Heart right ventricle (tissue), 16 donors: ENCODE measurements around the gene UNKL. TPM values are rescaled to one million over a fixed set of nuclear protein-coding genes. Genes with fewer than 3 reads are reported as not detected.

Experiments
- ATAC-seq, 8 donors: fragments of 200-7000 bp; cut with Tn5 transposase; one replicate each; pipeline ENCODE4 v1.9.1; 2020; ENCODE audit warnings: mild to moderate bottlenecking in 8 of 8, moderate library complexity in 8 of 8, moderate number of reproducible peaks in 1 of 8
- DNase-seq, 2 donors: peaks; one replicate each; pipeline ENCODE4 v3.0.0-alpha.2; 2020
- H3K27ac ChIP-seq, 10 donors: fragments of 200-600 bp; sonication (generic) in 2 of 10; one replicate each; pipeline versions ENCODE4 v1.5.0 to v1.8.0; 2020 to 2022; ENCODE audit warnings: mild to moderate bottlenecking in 3 of 10
- H3K27me3 ChIP-seq, 7 donors: fragments of 200-600 bp; one replicate each; pipeline ENCODE4 v1.8.0; 2021 to 2022; ENCODE audit warnings: mild to moderate bottlenecking in 2 of 7
- H3K36me3 ChIP-seq, 9 donors: fragments of 200-600 bp; sonication (generic) in 1 of 9; one replicate each; pipeline versions ENCODE4 v1.5.0 to v1.8.0; 2020 to 2022; ENCODE audit warnings: mild to moderate bottlenecking in 2 of 9
- H3K4me1 ChIP-seq, 9 donors: fragments of 200-600 bp; sonication (generic) in 1 of 9; one replicate each; pipeline versions ENCODE4 v1.5.0 to v1.8.0; 2020 to 2022; ENCODE audit warnings: mild to moderate bottlenecking in 4 of 9
- H3K4me3 ChIP-seq, 10 donors: fragments of 200-600 bp; sonication (generic) in 2 of 10; one replicate each; pipeline versions ENCODE4 v1.5.0 to v1.8.0; 2020 to 2022; ENCODE audit warnings: mild to moderate bottlenecking in 7 of 10, moderate library complexity in 2 of 10
- H3K9me3 ChIP-seq, 11 donors: fragments of 200-600 bp in 10 of 11; sonication (generic) in 2 of 11; one replicate each; pipeline versions ENCODE4 v1.5.0 to v1.8.0; 2013 to 2022; ENCODE audit warnings: mild to moderate bottlenecking in 2 of 11, control low read depth in 1 of 11, moderate library complexity in 1 of 11
- CTCF ChIP-seq, 9 donors: fragments of 200-600 bp; sonication (generic) in 2 of 9; IDR thresholded peaks; one replicate each; pipeline versions ENCODE4 v1.5.0 to v1.8.0; 2021 to 2022; ENCODE audit warnings: antibody characterized with exemption in 9 of 9, mild to moderate bottlenecking in 5 of 9, moderate library complexity in 1 of 9
- WGBS, 2 donors: extraction: QIAGEN DNeasy Blood & Tissue Kit; methylation state at CpG; one replicate each; pipeline ENCODE4 v1.1.7; 2013; ENCODE audit warnings: inconsistent platforms in 1 of 2; 5-methylcytosine and 5-hydroxymethylcytosine counted together
- intact Hi-C, 10 donors: fragments of 100-400 bp; cut with DNase I; formaldehyde crosslinking; loops; one replicate each; pipeline versions ENCODE4 v1.11.1 to v1.14.2; 2022
- polyA plus RNA-seq, 2 donors: library from polyadenylated mRNA; stranded (reverse); fragments of 200-250 nt; gene quantifications; one replicate each; pipeline ENCODE4 v1.2.3, GENCODE V29; 2013
- total RNA-seq, 10 donors: library from RNA; stranded (reverse); fragmentation: NEBNext Ultra II Directional in 3 of 10; extraction: Animal tissue kit (Norgen Biotek cat#: 25700) in 3 of 10; gene quantifications; one replicate each; pipeline versions ENCODE4 v1.2.1 to v1.2.4, GENCODE V29; 2021 to 2023
- donor health status: Arrhythmogenic right ventricular cardiomyopathy.
- donor health status: ischemic (EF 13 %, LVEDD 7.1; RV severe dilation, severe dysfunction).
- donor health status: healthy with polysubstance abuse.
- donor health status: DM: no; HTN: yes; CAD: no.
- donor health status: DM: no; HTN: no; CAD: no.
- donor health status: ischemic (EF 25% LVEDD 6.9; RV normal size, moderate dysfunction).
- donor health status: ischemic (EF 25% LVEDD 5.7; RV mildly dilated, moderate dysfunction).
- donor health status: healthy.
- donor health status: DM: yes; HTN: yes; CAD: no.
- donor health status: Ischemic cardiomyopathy.
- donor health status: ischemic (EF 35%, LVEDD 5.7; RV mildly dilated, moderate dysfunction).
- donor health status: nonischemic (EF 11% LVEDD 7.7; RV severe dilation, severe dysfunction).
- donor health status: DM: yes; HTN: yes; CAD: no.
- donor health status: PGD.
- donor health status: ischemic (EF 29% LVEDD 5.4; RV normal size, mild dysfunction).
- donor health status: nonischemic (EF 23%, LVEDD 6.1; RV moderate dilation, normal function).

UNKL gene
- total and polyA plus RNA-seq, 12 donors = 3.3 to 20.4 (median 11.4) TPM

GRCh38 chr16:1394367-1394951 lies 20.0 kb downstream of the UNKL start:
- no peak for TF ChIP-seq CTCF (IDR thresholded peaks at IDR 0.05)
- Histone ChIP-seq H3K27me3 (no peaks in the 10 kb centered on the region), H3K4me3 (no peak overlapping the region), H3K4me1 (no peaks in the 10 kb centered on the region), H3K36me3 (peaks cover 0 to 96% (median 27%) of the 10 kb centered on the region in 9 donors), H3K9me3 (no peaks in the 10 kb centered on the region), H3K27ac (no peak overlapping the region)
- DNase-seq (no peak), ATAC-seq (no peak)
- WGBS, 2 donors = 93 to 94% methylated on average over 19 of the region's 19 CpGs
- intact Hi-C loops = loop anchor here in 1 of 10 donors (2.0 kb wide), 1 partner anchor 360 kb away; no protein-coding TSS in a partner anchor

GRCh38 chr16:1393613-1394176 lies 20.8 kb downstream of the UNKL start:
- ATAC-seq = peak in 2 of 8 donors; percentile 13 to 30
- no peak for DNase-seq
- Histone ChIP-seq H3K27me3 (no peaks in the 10 kb centered on the region), H3K27ac (no peak overlapping the region), H3K36me3 (peaks cover 0 to 94% (median 20%) of the 10 kb centered on the region in 9 donors), H3K9me3 (no peaks in the 10 kb centered on the region), H3K4me1 (no peaks in the 10 kb centered on the region), H3K4me3 (no peak overlapping the region)
- intact Hi-C loops = loop anchor here in 1 of 10 donors (2.0 kb wide), 1 partner anchor 359 kb away; no protein-coding TSS in a partner anchor
- TF ChIP-seq CTCF (IDR thresholded peaks at IDR 0.05) = no peak
- WGBS, 2 donors = 95 to 97% methylated on average over 21 of the region's 21 CpGs

- Histone ChIP-seq H3K4me3 (no peak overlapping the region), H3K9me3 (no peaks in the 10 kb centered on the region), H3K36me3 (peaks cover 0 to 92% (median 20%) of the 10 kb centered on the region in 9 donors), H3K27ac (no peak overlapping the region), H3K27me3 (no peaks in the 10 kb centered on the region), H3K4me1 (no peaks in the 10 kb centered on the region)
- intact Hi-C loops = no loop called here
- no peak for DNase-seq
- 94 to 96% methylated on average over 17 of the region's 17 CpGs for WGBS, 2 donors
- no peak for TF ChIP-seq CTCF (IDR thresholded peaks at IDR 0.05)
- ATAC-seq = no peak
Observed at GRCh38 chr16:1392826-1393225, 21.7 kb downstream of the UNKL start.

- WGBS, 2 donors = 86 to 87% methylated on average over 28 of the region's 28 CpGs
- ATAC-seq = no peak
Observed at GRCh38 chr16:1390239-1390779, 24.2 kb downstream of the UNKL start.

More at GRCh38 chr16:1390239-1390779, 24.2 kb downstream of the UNKL start:
- no peak for DNase-seq
- H3K36me3 ChIP-seq = peaks cover 0 to 95% (median 20%) of the 10 kb centered on the region in 9 donors
- no peaks in the 10 kb centered on the region for H3K27me3 ChIP-seq
- no peak overlapping the region for H3K4me3 ChIP-seq
- intact Hi-C loops = no loop called here
- H3K4me1 ChIP-seq = no peaks in the 10 kb centered on the region
- H3K27ac ChIP-seq = no peak overlapping the region
- no peak for TF ChIP-seq CTCF (IDR thresholded peaks at IDR 0.05)
- no peaks in the 10 kb centered on the region for H3K9me3 ChIP-seq
